SK-N-SH (cell line): ENCODE results near the gene JAZF1. TPM values are rescaled to one million over a fixed set of nuclear protein-coding genes. Genes with fewer than 3 reads are reported as not detected.

ENCODE experiments used
- CTCF ChIA-PET: fragments of 300-600, 350-600 bp; formaldehyde crosslinking; extraction: SDS; loops from one replicate; lab custom pipeline; 2021; lab: Yijun Ruan, JAX
- POLR2A ChIA-PET: fragments of 350-600 bp; sonication (Branson Sonifier 250); formaldehyde crosslinking; extraction: SDS; loops from one replicate; lab custom pipeline; 2020; ENCODE audit warnings: antibody characterized with exemption, inconsistent platforms; lab: Yijun Ruan, JAX
- DNase-seq: peaks from one replicate; pipeline ENCODE4 v3.0.0; 2012
- H2AFZ ChIP-seq: fragments of 200-600 bp; sonication (generic); 2 replicates; pipeline ENCODE4 v1.8.1; 2016; ENCODE audit warnings: antibody characterized with exemption, mild to moderate bottlenecking, low read depth
- H3F3A ChIP-seq: fragments of 200-600 bp; sonication (generic); replicated peaks from 2 replicates; pipeline ENCODE3; 2016; ENCODE audit warnings: antibody characterized with exemption, mild to moderate bottlenecking; ENCODE audit not compliant: insufficient read depth
- H3K27ac ChIP-seq, 2 experiments: fragments of 200-500 bp in 1 of 2; fragments of 200-600 bp in 1 of 2; sonication (Bioruptor generic) in 1 of 2; sonication (generic), shearing (Covaris generic) in 1 of 2; 2 replicates each; pipeline versions ENCODE4 v1.5.1 to v1.6.1; 2014 to 2016; ENCODE audit warnings: low read depth in 2 of 2, inconsistent platforms in 1 of 2, low read length in 1 of 2, mild to moderate bottlenecking in 1 of 2, mixed read lengths in 1 of 2
- H3K27me3 ChIP-seq: fragments of 200-600 bp; sonication (generic), shearing (Covaris generic); 2 replicates; pipeline ENCODE4 v1.6.1; 2016; ENCODE audit warnings: mixed run types; ENCODE audit not compliant: insufficient read depth
- H3K36me3 ChIP-seq, 2 experiments: fragments of 200-500 bp in 1 of 2; fragments of 200-600 bp in 1 of 2; sonication (Bioruptor generic) in 1 of 2; sonication (generic) in 1 of 2; replicated peaks in 1 of 2; 2 replicates each; pipeline versions ENCODE3 to v1.5.1; 2014 to 2016; ENCODE audit warnings: low read length in 1 of 2, mild to moderate bottlenecking in 1 of 2; ENCODE audit not compliant: insufficient read depth in 2 of 2, control insufficient read depth in 1 of 2
- H3K4me1 ChIP-seq, 2 experiments: fragments of 200-500 bp in 1 of 2; fragments of 200-600 bp in 1 of 2; sonication (Bioruptor generic) in 1 of 2; sonication (generic), shearing (Covaris generic) in 1 of 2; 2 replicates each; pipeline versions ENCODE4 v1.5.1 to v1.6.1; 2014 to 2016; ENCODE audit warnings: low read depth in 1 of 2, low read length in 1 of 2, mixed run types in 1 of 2; ENCODE audit not compliant: insufficient read depth in 2 of 2, control insufficient read depth in 1 of 2
- H3K4me2 ChIP-seq: fragments of 200-600 bp; sonication (generic), shearing (Covaris generic); 2 replicates; pipeline ENCODE4 v1.6.1; 2017; ENCODE audit warnings: mixed run types
- H3K4me3 ChIP-seq, 2 experiments: fragments of 200-500 bp in 1 of 2; fragments of 200-600 bp in 1 of 2; sonication (Bioruptor generic) in 1 of 2; sonication (generic), shearing (Covaris generic) in 1 of 2; 2 replicates each; pipeline versions ENCODE4 v1.5.1 to v1.8.1; 2014 to 2016; ENCODE audit warnings: low read depth in 2 of 2, inconsistent platforms in 1 of 2, low read length in 1 of 2, mild to moderate bottlenecking in 1 of 2, mixed read lengths in 1 of 2, moderate library complexity in 1 of 2
- H3K79me2 ChIP-seq: fragments of 200-600 bp; sonication (generic); 2 replicates; pipeline ENCODE4 v1.8.1; 2017; ENCODE audit warnings: mild to moderate bottlenecking; ENCODE audit not compliant: insufficient read depth
- H3K9ac ChIP-seq: fragments of 200-600 bp; sonication (generic); 2 replicates; pipeline ENCODE4 v1.6.1; 2017; ENCODE audit warnings: mixed run types
- H3K9me2 ChIP-seq: fragments of 200-600 bp; sonication (generic); 2 replicates; pipeline ENCODE4 v1.6.1; 2017; ENCODE audit warnings: mixed run types
- H3K9me3 ChIP-seq: fragments of 200-600 bp; sonication (generic); 2 replicates; pipeline ENCODE4 v1.6.1; 2017; ENCODE audit warnings: mixed run types, mild to moderate bottlenecking, moderate library complexity
- H4K20me1 ChIP-seq: fragments of 200-600 bp; sonication (generic); 2 replicates; pipeline ENCODE4 v1.6.1; 2017; ENCODE audit warnings: mild to moderate bottlenecking, mixed run types; ENCODE audit not compliant: insufficient read depth
- ELF1 ChIP-seq: IDR thresholded peaks from 2 replicates; pipeline ENCODE4 v1.4.0; 2012
- FOXJ3 ChIP-seq: sonication (generic); formaldehyde crosslinking; IDR thresholded peaks from 2 replicates; pipeline ENCODE4 v1.5.1; 2020; ENCODE audit warnings: mild to moderate bottlenecking, missing genetic modification reagents
- GATA2 ChIP-seq: sonication (generic); formaldehyde crosslinking; IDR thresholded peaks from 2 replicates; pipeline ENCODE4 v1.5.0; 2020; ENCODE audit warnings: mild to moderate bottlenecking, missing genetic modification reagents
- JUND ChIP-seq: IDR thresholded peaks from 2 replicates; pipeline ENCODE4 v1.4.0; 2012
- MAX ChIP-seq: IDR thresholded peaks from 2 replicates; pipeline ENCODE4 v1.4.0; 2012; ENCODE audit warnings: low read depth
- NFIC ChIP-seq: IDR thresholded peaks from 2 replicates; pipeline ENCODE4 v1.4.0; 2012; ENCODE audit warnings: borderline replicate concordance
- POLR2AphosphoS5 ChIP-seq: IDR thresholded peaks from 2 replicates; pipeline ENCODE4 v1.6.1; 2012; ENCODE audit warnings: low read depth, low read length
- REST ChIP-seq: IDR thresholded peaks from 2 replicates; pipeline ENCODE4 v1.6.1; 2012; ENCODE audit warnings: mild to moderate bottlenecking, low read depth, low read length, moderate library complexity
- RFX5 ChIP-seq: IDR thresholded peaks from 2 replicates; pipeline ENCODE4 v1.6.1; 2012; ENCODE audit warnings: mild to moderate bottlenecking, improper control_type of control experiment, low read length
- SIN3A ChIP-seq: IDR thresholded peaks from 2 replicates; pipeline ENCODE4 v1.6.1; 2012; ENCODE audit warnings: low read depth, mild to moderate bottlenecking, low read length, moderate library complexity, borderline replicate concordance
- SMC3 ChIP-seq: IDR thresholded peaks from 2 replicates; pipeline ENCODE4 v1.6.1; 2012; ENCODE audit warnings: low read depth, low read length, improper control_type of control experiment
- TAF1 ChIP-seq: IDR thresholded peaks from 2 replicates; pipeline ENCODE4 v1.6.1; 2012; ENCODE audit warnings: low read depth, mild to moderate bottlenecking, low read length, moderate library complexity, borderline replicate concordance
- TCF12 ChIP-seq: IDR thresholded peaks from 2 replicates; pipeline ENCODE4 v1.4.0; 2012
- TEAD4 ChIP-seq: IDR thresholded peaks from 2 replicates; pipeline ENCODE4 v1.4.0; 2012; ENCODE audit warnings: mild to moderate bottlenecking, borderline replicate concordance; ENCODE audit not compliant: insufficient read depth
- USF1 ChIP-seq: IDR thresholded peaks from 2 replicates; pipeline ENCODE4 v1.4.0; 2012; ENCODE audit warnings: low read depth, borderline replicate concordance
- WGBS: methylation state at CpG from one replicate; pipeline ENCODE4 v1.1.6; 2017; ENCODE audit warnings: low lambda C conversion rate; 5-methylcytosine and 5-hydroxymethylcytosine counted together
- polyA plus RNA-seq, 3 experiments: library from polyadenylated mRNA; depleted of rRNA; stranded (reverse); fragments of >200 nt; gene quantifications; 2 replicates each; pipeline ENCODE4 v1.2.3, GENCODE V29; 2012

The JAZF1 gene
- polyA plus RNA-seq, 1 of the 3 experiments (the other 2 are of a cell fraction): 1.7 TPM

- no peak for TF ChIP-seq USF1
- TF ChIP-seq, all 33 proteins: peak for 0
These were observed 15.5 kb upstream of the JAZF1 start (continued) for GRCh38 chr7:28195910-28196620.

- peaks cover 0 to 5% of the 10 kb centered on the region in 2 experiments; a peak in 1 of 4 replicates for H3K4me1 ChIP-seq
- WGBS: 65% methylated on average over 7 of the region's 7 CpGs
- H2AFZ ChIP-seq: no peak overlapping the region
- H3K27me3 ChIP-seq: no peaks in the 10 kb centered on the region
- H3K4me3 ChIP-seq: no peak overlapping the region
- no peaks in the 10 kb centered on the region for H3K9me2 ChIP-seq
- no peak overlapping the region for H3K27ac ChIP-seq
- H3K36me3 ChIP-seq: no peaks in the 10 kb centered on the region
- no peak overlapping the region for H3K4me2 ChIP-seq
- DNase-seq: no peak
- TF ChIP-seq TCF12 (no peak), TAF1 (no peak), TEAD4 (no peak), REST (no peak), POLR2AphosphoS5 (no peak), NFIC (no peak), SIN3A (no peak), ELF1 (no peak), MAX (no peak), SMC3 (no peak), GATA2 (CRISPR knock-in tag) (no peak), RFX5 (no peak), USF1 (no peak), JUND (no peak), FOXJ3 (CRISPR knock-in tag) (no peak)
- no peak overlapping the region for H3K9ac ChIP-seq
- H4K20me1 ChIP-seq: no peaks in the 10 kb centered on the region
- POLR2A ChIA-PET: no interaction called here
- no peaks in the 10 kb centered on the region for H3F3A ChIP-seq
- no peaks in the 10 kb centered on the region for H3K79me2 ChIP-seq
- H3K9me3 ChIP-seq: no peaks in the 10 kb centered on the region
- CTCF ChIA-PET: interaction anchor here (0.8 to 1.5 kb wide), 5 partner anchors 9 to 115 kb away, joined by 3 to 4 read pairs (median 3); partner anchors contain the start of gene JAZF1
These were observed 12.4 kb upstream of the JAZF1 start for GRCh38 chr7:28192786-28193585.
